SK-N-SH treated with all-trans-retinoic acid at 6 μM for 48 hours (cell line): ENCODE data around the gene MBNL2.

ENCODE experiments used
- ARNTL ChIP-seq: fragments of 450-650 bp; formaldehyde crosslinking; IDR thresholded peaks from 2 replicates; pipeline ENCODE4 v1.5.0; 2020; ENCODE audit warnings: low read depth, mild to moderate bottlenecking, moderate library complexity, borderline replicate concordance
- CSDC2 ChIP-seq: fragments of 250-450 bp; sonication (Bioruptor Pico); IDR thresholded peaks from 2 replicates; pipeline ENCODE4 v1.5.0; 2020; ENCODE audit warnings: mild to moderate bottlenecking, moderate library complexity
- GLIS3 ChIP-seq: fragments of 250-450 bp; sonication (Bioruptor Pico); IDR thresholded peaks from 2 replicates; pipeline ENCODE4 v1.5.0; 2020; ENCODE audit warnings: mild to moderate bottlenecking, moderate library complexity
- OSR1 ChIP-seq: fragments of 250-450 bp; sonication (Bioruptor Pico); IDR thresholded peaks from 2 replicates; pipeline ENCODE4 v1.8.0; 2022; ENCODE audit warnings: moderate library complexity, mild to moderate bottlenecking, inconsistent platforms
- PATZ1 ChIP-seq: fragments of 250-450 bp; sonication (Bioruptor Pico); IDR thresholded peaks from 2 replicates; pipeline ENCODE4 v1.8.0; 2020; ENCODE audit warnings: mild to moderate bottlenecking, moderate library complexity, borderline replicate concordance
- POU6F1 ChIP-seq: fragments of 250-450 bp; sonication (Bioruptor Pico); IDR thresholded peaks from 2 replicates; pipeline ENCODE4 v1.8.0; 2021; ENCODE audit warnings: low read depth, mild to moderate bottlenecking, moderate library complexity, borderline replicate concordance
- RARB ChIP-seq: fragments of 250-450 bp; sonication (Bioruptor Pico); IDR thresholded peaks from 2 replicates; pipeline ENCODE4 v1.8.0; 2021; ENCODE audit warnings: mild to moderate bottlenecking, moderate library complexity
- TOX ChIP-seq: fragments of 250-450 bp; sonication (Bioruptor Pico); IDR thresholded peaks from 2 replicates; pipeline ENCODE4 v1.8.0; 2021; ENCODE audit warnings: mild to moderate bottlenecking, moderate library complexity, borderline replicate concordance
- ZC3H10 ChIP-seq: fragments of 250-450 bp; sonication (Bioruptor Pico); IDR thresholded peaks from 2 replicates; pipeline ENCODE4 v1.5.1; 2021; ENCODE audit warnings: mild to moderate bottlenecking, moderate library complexity
- ZFP3 ChIP-seq: fragments of 250-450 bp; sonication (Bioruptor Pico); IDR thresholded peaks from 2 replicates; pipeline ENCODE4 v1.5.0; 2020; ENCODE audit warnings: mild to moderate bottlenecking, moderate library complexity
- ZFP30 ChIP-seq: fragments of 450-650 bp; formaldehyde crosslinking; IDR thresholded peaks from 2 replicates; pipeline ENCODE4 v1.5.0; 2022; ENCODE audit warnings: mild to moderate bottlenecking, moderate library complexity
- ZNF565 ChIP-seq: fragments of 450-650 bp; formaldehyde crosslinking; conservative IDR thresholded peaks from 2 replicates; pipeline ENCODE4 v1.5.0; 2020; ENCODE audit warnings: low read depth, mild to moderate bottlenecking, moderate library complexity
- TF ChIP-seq, protein P1 (sequence below): fragments of 250-450 bp; sonication (Bioruptor Pico); IDR thresholded peaks from 2 replicates; pipeline ENCODE4 v1.5.1; 2021; ENCODE audit warnings: mild to moderate bottlenecking, moderate library complexity

DNA sequence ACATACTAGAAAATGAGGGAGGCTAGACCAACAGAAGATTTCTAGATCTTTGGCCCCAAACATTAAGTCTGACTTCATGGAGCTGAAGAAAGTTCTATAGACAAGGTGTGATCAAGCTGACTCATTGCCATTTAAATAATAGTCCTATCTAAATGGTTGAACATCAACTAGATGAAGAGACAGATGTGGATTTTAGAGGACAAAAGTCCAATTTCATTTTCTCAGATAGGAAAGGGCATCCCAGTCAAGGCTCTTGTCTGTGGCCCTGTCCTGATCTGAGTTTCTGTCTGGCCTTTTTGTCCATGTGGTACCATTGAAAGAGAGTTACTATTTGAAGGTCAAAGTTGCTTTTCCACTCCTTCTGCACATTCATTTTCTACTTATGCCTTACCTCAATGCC lies 74.6 kb downstream of the MBNL2 start:
- no peak for TF ChIP-seq CSDC2 (CRISPR knock-in tag)
- TF ChIP-seq, protein P1, sequence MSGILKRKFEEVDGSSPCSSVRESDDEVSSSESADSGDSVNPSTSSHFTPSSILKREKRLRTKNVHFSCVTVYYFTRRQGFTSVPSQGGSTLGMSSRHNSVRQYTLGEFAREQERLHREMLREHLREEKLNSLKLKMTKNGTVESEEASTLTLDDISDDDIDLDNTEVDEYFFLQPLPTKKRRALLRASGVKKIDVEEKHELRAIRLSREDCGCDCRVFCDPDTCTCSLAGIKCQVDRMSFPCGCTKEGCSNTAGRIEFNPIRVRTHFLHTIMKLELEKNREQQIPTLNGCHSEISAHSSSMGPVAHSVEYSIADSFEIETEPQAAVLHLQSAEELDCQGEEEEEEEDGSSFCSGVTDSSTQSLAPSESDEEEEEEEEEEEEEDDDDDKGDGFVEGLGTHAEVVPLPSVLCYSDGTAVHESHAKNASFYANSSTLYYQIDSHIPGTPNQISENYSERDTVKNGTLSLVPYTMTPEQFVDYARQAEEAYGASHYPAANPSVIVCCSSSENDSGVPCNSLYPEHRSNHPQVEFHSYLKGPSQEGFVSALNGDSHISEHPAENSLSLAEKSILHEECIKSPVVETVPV = no peak
- TF ChIP-seq GLIS3 (CRISPR knock-in tag) = no peak
- TF ChIP-seq ZNF565 (CRISPR knock-in tag) = no peak
- no peak for TF ChIP-seq ZFP3 (CRISPR knock-in tag)
- no peak for TF ChIP-seq TOX (CRISPR knock-in tag)
- TF ChIP-seq ARNTL (CRISPR knock-in tag) = no peak
- TF ChIP-seq ZFP30 (CRISPR knock-in tag) = no peak
- TF ChIP-seq ZC3H10 (CRISPR knock-in tag) = no peak
- no peak for TF ChIP-seq RARB
- no peak for TF ChIP-seq PATZ1 (CRISPR knock-in tag)
- no peak for TF ChIP-seq POU6F1
- no peak for TF ChIP-seq OSR1
